CD4-positive, alpha-beta T cell (primary cell): Measurements from ENCODE around the gene ADARB2. TPM values are rescaled to one million over a fixed set of nuclear protein-coding genes. Genes with fewer than 3 reads are reported as not detected.

Source experiments
- ATAC-seq: fragments of 200-7000 bp; cut with Tn5 transposase; one replicate; pipeline ENCODE4 v1.10.0; 2022; ENCODE audit warnings: mild to moderate bottlenecking; ENCODE audit not compliant: poor library complexity
- CTCF ChIA-PET: fragments of 350-600 bp; sonication (Branson Sonifier 250); formaldehyde crosslinking; loops from one replicate; lab custom pipeline; 2021; ENCODE audit warnings: antibody characterized with exemption, inconsistent platforms; lab: Charles Lee
- POLR2A ChIA-PET: fragments of 350-600 bp; sonication (Branson Sonifier 250); formaldehyde crosslinking; loops from one replicate; lab custom pipeline; 2021; ENCODE audit warnings: antibody characterized with exemption, inconsistent platforms; lab: Charles Lee
- DNase-seq, 14 experiments: peaks; one replicate each; pipeline ENCODE4 v3.0.0-alpha.2; 2013 to 2020; ENCODE audit warnings: mixed read lengths in 2 of 14
- H3K27ac ChIP-seq, 2 donors: one replicate each; pipeline versions ENCODE4 v1.5.1 to v1.7.0; 2013; ENCODE audit warnings: low read length in 2 of 2, low read depth in 1 of 2, mild to moderate bottlenecking in 1 of 2
- H3K27me3 ChIP-seq, 2 experiments: 1 replicate in 1 of 2; 2 replicates in 1 of 2; pipeline versions ENCODE4 v1.6.1 to v1.7.0; 2013; ENCODE audit warnings: low read length in 2 of 2, control low read depth in 1 of 2, mild to moderate bottlenecking in 1 of 2, moderate library complexity in 1 of 2; ENCODE audit not compliant: insufficient read depth in 2 of 2, control insufficient read depth in 1 of 2
- H3K36me3 ChIP-seq: one replicate; pipeline ENCODE4 v1.6.1; 2013; ENCODE audit warnings: low read length, control low read depth; ENCODE audit not compliant: insufficient read depth
- H3K4me1 ChIP-seq: one replicate; pipeline ENCODE4 v1.6.1; 2013; ENCODE audit warnings: low read length, control low read depth; ENCODE audit not compliant: insufficient read depth
- H3K4me3 ChIP-seq: one replicate; pipeline ENCODE4 v1.5.1; 2013; ENCODE audit warnings: mild to moderate bottlenecking, low read length, moderate library complexity
- H3K9me3 ChIP-seq, 2 experiments: 1 replicate in 1 of 2; 2 replicates in 1 of 2; pipeline versions ENCODE4 v1.6.1 to v1.7.0; 2013; ENCODE audit warnings: low read length in 2 of 2, mild to moderate bottlenecking in 2 of 2, control low read depth in 1 of 2, moderate library complexity in 1 of 2; ENCODE audit not compliant: control insufficient read depth in 1 of 2, insufficient read depth in 1 of 2
- H3K27ac Mint-ChIP-seq: one replicate; pipeline ENCODE4 v1.8.0; 2020; ENCODE audit warnings: mixed read lengths
- H3K27me3 Mint-ChIP-seq: one replicate; pipeline ENCODE4 v1.8.0; 2021; ENCODE audit warnings: mixed read lengths
- H3K36me3 Mint-ChIP-seq: one replicate; pipeline ENCODE4 v1.8.0; 2021; ENCODE audit warnings: low read depth, mixed read lengths
- H3K4me1 Mint-ChIP-seq: one replicate; pipeline ENCODE4 v1.8.0; 2021; ENCODE audit warnings: low read depth, mixed read lengths
- H3K4me3 Mint-ChIP-seq: one replicate; pipeline ENCODE4 v1.8.0; 2020; ENCODE audit warnings: mild to moderate bottlenecking, mixed read lengths
- H3K9me3 Mint-ChIP-seq: one replicate; pipeline ENCODE4 v1.8.0; 2020; ENCODE audit warnings: mixed read lengths
- CTCF ChIP-seq: fragments of 200-600 bp; IDR thresholded peaks from one replicate; pipeline ENCODE4 v1.8.0; 2022; ENCODE audit warnings: antibody characterized with exemption, mild to moderate bottlenecking
- intact Hi-C, 2 experiments: fragments of 100-400 bp; cut with DNase I in 1 of 2; cut with micrococcal nuclease in 1 of 2; formaldehyde crosslinking; loops; one replicate each; pipeline versions ENCODE4 v1.15.1 to v1.9.0; 2023 to 2025; cut with DNase I, micrococcal nuclease
- total RNA-seq, 174 experiments: library from RNA in 2 of 174; stranded (reverse) in 2 of 174; gene quantifications; one replicate each; pipeline ENCODE4 v1.2.3 and lab custom pipeline; 2021 to 2026

ADARB2 gene
- total RNA-seq, 2 experiments from 2014 or later, result 0.14 TPM; not detected in 1

GRCh38 chr10:1132584-1132983 lies 604.7 kb downstream of the ADARB2 start:
- Mint-ChIP-seq H3K36me3 (peaks cover 50% of the 10 kb centered on the region), H3K27me3 (no peaks in the 10 kb centered on the region), H3K4me3 (no peak overlapping the region), H3K9me3 (no peaks in the 10 kb centered on the region), H3K4me1 (peaks cover 14% of the 10 kb centered on the region), H3K27ac (no peak overlapping the region)
- intact Hi-C loops, result no loop called here
- Histone ChIP-seq H3K27ac (no peak overlapping the region), H3K9me3 (peaks cover 0 to 2% of the 10 kb centered on the region in 2 experiments), H3K4me3 (no peak overlapping the region), H3K36me3 (peaks cover 36% of the 10 kb centered on the region), H3K4me1 (no peaks in the 10 kb centered on the region), H3K27me3 (no peaks in the 10 kb centered on the region)
- ATAC-seq (no peak), DNase-seq (no peak)
- TF ChIP-seq CTCF, result no peak
- CTCF ChIA-PET, result no interaction called here
- POLR2A ChIA-PET, result no interaction called here

GRCh38 chr10:1130995-1131790 lies 606.1 kb downstream of the ADARB2 start:
- Mint-ChIP-seq H3K27me3 (no peaks in the 10 kb centered on the region), H3K9me3 (no peaks in the 10 kb centered on the region), H3K4me1 (peaks cover 14% of the 10 kb centered on the region), H3K27ac (no peak overlapping the region), H3K4me3 (no peak overlapping the region), H3K36me3 (peaks cover 64% of the 10 kb centered on the region)
- Histone ChIP-seq H3K27me3 (no peaks in the 10 kb centered on the region), H3K36me3 (peaks cover 49% of the 10 kb centered on the region), H3K4me3 (no peak overlapping the region), H3K4me1 (no peaks in the 10 kb centered on the region), H3K27ac (no peak overlapping the region), H3K9me3 (no peaks in the 10 kb centered on the region)
- DNase-seq, result no peak
- no peak for TF ChIP-seq CTCF
- intact Hi-C loops, result no loop called here
- CTCF ChIA-PET, result no interaction called here
- POLR2A ChIA-PET, result no interaction called here
- ATAC-seq, result no peak

- no peak for ATAC-seq
- no peak overlapping the region for H3K27ac Mint-ChIP-seq
- intact Hi-C loops, result no loop called here
These were observed 607.1 kb downstream of the ADARB2 start for GRCh38 chr10:1130226-1130625.

More at GRCh38 chr10:1130226-1130625, 607.1 kb downstream of the ADARB2 start:
- H3K4me3 Mint-ChIP-seq, result no peak overlapping the region
- no peak for DNase-seq
- Histone ChIP-seq H3K36me3 (peaks cover 57% of the 10 kb centered on the region), H3K9me3 (no peaks in the 10 kb centered on the region), H3K4me1 (no peaks in the 10 kb centered on the region), H3K27me3 (no peaks in the 10 kb centered on the region), H3K27ac (no peak overlapping the region), H3K4me3 (no peak overlapping the region)
- ChIA-PET CTCF (no interaction called here), POLR2A (no interaction called here)
- no peaks in the 10 kb centered on the region for H3K9me3 Mint-ChIP-seq
- TF ChIP-seq CTCF, result no peak
- H3K27me3 Mint-ChIP-seq, result no peaks in the 10 kb centered on the region
- peaks cover 14% of the 10 kb centered on the region for H3K4me1 Mint-ChIP-seq
- peaks cover 73% of the 10 kb centered on the region for H3K36me3 Mint-ChIP-seq
